Measurements from ENCODE around the gene ISLR.
A peak's percentile ranks its signal among the peaks of the same experiment; 100 is the strongest.

The ISLR gene

DNA sequence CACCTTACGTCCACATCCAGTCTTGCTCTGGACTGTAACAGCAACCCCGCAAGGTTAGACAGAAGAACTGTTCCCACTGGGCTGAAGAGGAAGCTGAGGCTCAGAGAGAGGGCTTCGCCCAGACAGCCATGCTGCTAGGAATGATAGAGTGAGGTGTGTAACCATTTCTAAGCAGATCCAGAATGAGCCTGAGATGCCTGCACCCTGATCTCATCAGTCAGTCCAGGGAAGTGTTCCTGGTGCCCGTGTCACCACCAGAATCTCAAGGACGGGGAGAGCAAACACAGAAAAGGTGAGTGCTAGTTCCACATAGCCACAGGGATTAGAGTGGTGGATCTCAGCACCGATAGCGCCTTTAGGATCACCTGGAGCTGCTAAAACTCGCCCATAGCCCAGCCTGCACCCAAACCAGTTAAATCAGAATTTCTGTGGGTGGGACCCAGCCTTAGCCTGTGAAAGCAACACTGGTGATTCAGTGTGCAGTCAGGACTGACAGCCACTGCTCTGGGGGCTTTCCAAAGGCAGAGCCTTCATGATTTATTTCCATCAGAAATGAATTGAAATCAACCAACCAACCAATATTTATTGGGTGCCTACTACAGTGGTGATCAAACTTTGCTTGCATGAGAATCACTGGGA lies 12.3 kb downstream of the ISLR start:
- no peak for DNase-seq (ENCODE audit: low read depth)
- TF ChIP-seq, protein P1, sequence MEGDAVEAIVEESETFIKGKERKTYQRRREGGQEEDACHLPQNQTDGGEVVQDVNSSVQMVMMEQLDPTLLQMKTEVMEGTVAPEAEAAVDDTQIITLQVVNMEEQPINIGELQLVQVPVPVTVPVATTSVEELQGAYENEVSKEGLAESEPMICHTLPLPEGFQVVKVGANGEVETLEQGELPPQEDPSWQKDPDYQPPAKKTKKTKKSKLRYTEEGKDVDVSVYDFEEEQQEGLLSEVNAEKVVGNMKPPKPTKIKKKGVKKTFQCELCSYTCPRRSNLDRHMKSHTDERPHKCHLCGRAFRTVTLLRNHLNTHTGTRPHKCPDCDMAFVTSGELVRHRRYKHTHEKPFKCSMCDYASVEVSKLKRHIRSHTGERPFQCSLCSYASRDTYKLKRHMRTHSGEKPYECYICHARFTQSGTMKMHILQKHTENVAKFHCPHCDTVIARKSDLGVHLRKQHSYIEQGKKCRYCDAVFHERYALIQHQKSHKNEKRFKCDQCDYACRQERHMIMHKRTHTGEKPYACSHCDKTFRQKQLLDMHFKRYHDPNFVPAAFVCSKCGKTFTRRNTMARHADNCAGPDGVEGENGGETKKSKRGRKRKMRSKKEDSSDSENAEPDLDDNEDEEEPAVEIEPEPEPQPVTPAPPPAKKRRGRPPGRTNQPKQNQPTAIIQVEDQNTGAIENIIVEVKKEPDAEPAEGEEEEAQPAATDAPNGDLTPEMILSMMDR (conservative IDR thresholded peaks at IDR 0.05; ENCODE audit: control insufficient read depth, insufficient read depth, low read depth, low read length) = no peak
- H3K4me3 ChIP-seq (ENCODE audit: control insufficient read depth, low read depth, low read length) = no peak overlapping the region

DNA sequence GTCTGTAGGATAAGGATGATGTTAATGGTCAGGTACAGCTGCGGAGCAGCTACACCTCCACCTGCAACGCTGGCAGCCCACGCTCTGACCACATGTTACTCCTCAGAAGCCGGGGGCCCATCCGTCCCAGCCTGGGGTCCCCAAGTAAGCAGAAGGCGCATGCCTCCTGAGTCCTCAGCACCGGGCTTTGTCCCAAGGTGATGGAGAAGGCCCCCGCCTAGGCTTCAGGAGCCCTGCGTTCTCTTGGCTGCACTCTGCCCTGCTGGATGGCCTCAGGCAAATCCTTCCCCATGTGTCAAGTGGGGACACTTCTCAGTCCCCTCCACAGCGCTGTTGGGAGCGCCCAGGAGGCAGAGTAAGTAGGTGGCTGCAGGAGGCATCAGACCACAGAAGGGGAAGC lies 14.7 kb downstream of the ISLR start:
- no peak overlapping the region for H3K4me3 ChIP-seq (ENCODE audit: control insufficient read depth, low read depth, low read length)
- DNase-seq (ENCODE audit: low read depth) = no peak
- TF ChIP-seq, protein P1 (conservative IDR thresholded peaks at IDR 0.05; ENCODE audit: control insufficient read depth, insufficient read depth, low read depth, low read length) = no peak

DNA sequence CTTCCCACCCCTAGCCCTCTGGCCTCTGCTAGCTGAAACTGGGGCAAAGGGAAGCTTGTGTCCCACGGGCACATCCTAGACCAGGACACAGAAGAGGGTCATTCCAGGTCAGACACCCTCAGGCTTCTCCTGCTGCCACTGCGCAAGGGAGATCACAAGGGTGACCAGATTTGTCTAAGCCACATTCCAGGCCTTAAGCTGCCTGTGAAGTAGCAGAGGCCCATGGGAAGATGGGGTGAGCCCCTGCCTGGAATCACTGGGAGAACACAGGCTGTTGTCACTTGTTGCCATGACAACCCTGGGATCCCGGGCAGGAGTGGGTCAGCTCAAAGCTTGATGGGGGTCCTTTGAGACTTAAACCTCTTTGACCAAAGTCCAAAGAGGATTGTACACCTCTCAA lies 18.3 kb downstream of the ISLR start:
- DNase-seq (ENCODE audit: low read depth) = no peak
- no peak overlapping the region for H3K4me3 ChIP-seq (ENCODE audit: control insufficient read depth, low read depth, low read length)
- TF ChIP-seq, protein P1 (conservative IDR thresholded peaks at IDR 0.05; ENCODE audit: control insufficient read depth, insufficient read depth, low read depth, low read length) = no peak

DNA sequence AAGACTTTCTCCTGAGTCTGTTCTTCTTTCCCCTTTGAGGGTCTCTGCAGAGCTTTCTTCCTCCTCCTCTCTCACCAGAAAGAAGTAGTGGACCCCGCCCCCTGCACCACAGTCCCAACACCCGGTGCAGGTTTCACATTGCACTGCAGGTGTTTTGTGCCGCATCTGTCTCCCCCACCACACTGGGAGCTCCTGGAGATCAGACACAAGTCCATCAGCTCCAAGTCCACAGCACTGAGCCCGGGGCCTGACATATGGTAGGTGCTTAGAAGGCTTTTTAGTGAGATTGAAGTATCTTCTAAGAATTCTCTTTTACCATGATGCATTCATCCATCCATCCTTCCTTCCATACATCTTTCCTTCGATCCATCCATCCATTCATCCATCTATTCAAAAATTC lies 19.2 kb downstream of the ISLR start:
- TF ChIP-seq, protein P1 (conservative IDR thresholded peaks at IDR 0.05; ENCODE audit: control insufficient read depth, insufficient read depth, low read depth, low read length) = no peak
- no peak overlapping the region for H3K4me3 ChIP-seq (ENCODE audit: control insufficient read depth, low read depth, low read length)
- DNase-seq (ENCODE audit: low read depth) = no peak

DNA sequence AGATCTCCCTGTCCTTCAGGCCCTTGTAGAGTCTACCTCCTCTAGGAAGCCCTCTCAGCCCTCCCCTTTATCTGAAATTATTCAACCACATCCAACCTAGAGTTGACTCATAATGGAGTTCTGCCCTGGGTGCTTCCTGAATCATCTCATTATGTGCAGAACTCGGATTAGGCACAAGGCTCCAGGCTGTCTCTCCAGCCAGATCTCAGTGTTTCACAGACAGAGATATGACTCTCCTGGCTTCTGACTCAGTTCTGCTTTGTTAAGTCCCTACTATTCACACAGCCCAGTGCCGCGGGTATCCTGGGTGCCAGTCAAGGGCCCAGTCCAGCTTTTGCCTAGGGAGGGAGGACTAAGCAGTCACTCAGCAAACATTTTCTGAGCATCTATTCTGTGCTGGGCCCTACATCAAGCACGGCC lies 19.8 kb downstream of the ISLR start:
- TF ChIP-seq, protein P1 (conservative IDR thresholded peaks at IDR 0.05; ENCODE audit: control insufficient read depth, insufficient read depth, low read depth, low read length) = no peak
- no peak overlapping the region for H3K4me3 ChIP-seq (ENCODE audit: control insufficient read depth, low read depth, low read length)
- DNase-seq (ENCODE audit: low read depth) = peak; percentile 93

DNA sequence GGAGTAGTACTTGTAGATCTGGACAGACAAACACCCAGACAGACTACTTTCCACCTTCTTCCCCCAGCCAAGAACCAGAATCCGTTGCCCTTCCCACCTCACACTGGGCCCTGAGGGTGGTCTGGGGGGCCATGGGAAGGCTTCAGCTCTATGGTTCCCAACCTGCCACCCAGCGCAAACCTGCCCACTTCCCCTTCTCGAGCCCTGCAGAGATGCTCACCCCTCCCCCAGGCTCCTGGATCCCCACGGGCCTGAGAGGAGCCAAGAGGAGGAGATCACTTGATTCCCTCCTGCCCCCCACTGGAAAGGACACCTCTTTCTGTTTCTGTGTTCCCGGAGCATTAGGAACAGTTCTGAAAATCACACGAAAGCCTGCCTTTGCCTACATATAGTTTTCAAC lies 20.4 kb downstream of the ISLR start:
- no peak for DNase-seq (ENCODE audit: low read depth)
- TF ChIP-seq, protein P1 (conservative IDR thresholded peaks at IDR 0.05; ENCODE audit: control insufficient read depth, insufficient read depth, low read depth, low read length) = no peak
- H3K4me3 ChIP-seq (ENCODE audit: control insufficient read depth, low read depth, low read length) = no peak overlapping the region

Data from fibroblast of mammary gland (primary cell).